CD4-positive, alpha-beta T cell (primary cell): ENCODE measurements around the gene CHST12. TPM values are rescaled to one million over a fixed set of nuclear protein-coding genes. Genes with fewer than 3 reads are reported as not detected.
"Not testable (repeated sequence)": the region's sequence is repeated elsewhere in the genome, so short reads cannot be mapped to it uniquely, and the experiment has no call there.

Source experiments
- ATAC-seq: fragments of 200-7000 bp; cut with Tn5 transposase; one replicate; pipeline ENCODE4 v1.10.0; 2022; ENCODE audit warnings: mild to moderate bottlenecking; ENCODE audit not compliant: poor library complexity
- CTCF ChIA-PET: fragments of 350-600 bp; sonication (Branson Sonifier 250); formaldehyde crosslinking; loops from one replicate; lab custom pipeline; 2021; ENCODE audit warnings: antibody characterized with exemption, inconsistent platforms; lab: Charles Lee
- POLR2A ChIA-PET: fragments of 350-600 bp; sonication (Branson Sonifier 250); formaldehyde crosslinking; loops from one replicate; lab custom pipeline; 2021; ENCODE audit warnings: antibody characterized with exemption, inconsistent platforms; lab: Charles Lee
- DNase-seq, 14 experiments: peaks; one replicate each; pipeline ENCODE4 v3.0.0-alpha.2; 2013 to 2020; ENCODE audit warnings: mixed read lengths in 2 of 14
- H3K27ac ChIP-seq, 2 donors: one replicate each; pipeline versions ENCODE4 v1.5.1 to v1.7.0; 2013; ENCODE audit warnings: low read length in 2 of 2, low read depth in 1 of 2, mild to moderate bottlenecking in 1 of 2
- H3K27me3 ChIP-seq, 2 experiments: 1 replicate in 1 of 2; 2 replicates in 1 of 2; pipeline versions ENCODE4 v1.6.1 to v1.7.0; 2013; ENCODE audit warnings: low read length in 2 of 2, control low read depth in 1 of 2, mild to moderate bottlenecking in 1 of 2, moderate library complexity in 1 of 2; ENCODE audit not compliant: insufficient read depth in 2 of 2, control insufficient read depth in 1 of 2
- H3K36me3 ChIP-seq: one replicate; pipeline ENCODE4 v1.6.1; 2013; ENCODE audit warnings: low read length, control low read depth; ENCODE audit not compliant: insufficient read depth
- H3K4me1 ChIP-seq: one replicate; pipeline ENCODE4 v1.6.1; 2013; ENCODE audit warnings: low read length, control low read depth; ENCODE audit not compliant: insufficient read depth
- H3K4me3 ChIP-seq: one replicate; pipeline ENCODE4 v1.5.1; 2013; ENCODE audit warnings: mild to moderate bottlenecking, low read length, moderate library complexity
- H3K9me3 ChIP-seq, 2 experiments: 1 replicate in 1 of 2; 2 replicates in 1 of 2; pipeline versions ENCODE4 v1.6.1 to v1.7.0; 2013; ENCODE audit warnings: low read length in 2 of 2, mild to moderate bottlenecking in 2 of 2, control low read depth in 1 of 2, moderate library complexity in 1 of 2; ENCODE audit not compliant: control insufficient read depth in 1 of 2, insufficient read depth in 1 of 2
- H3K27ac Mint-ChIP-seq: one replicate; pipeline ENCODE4 v1.8.0; 2020; ENCODE audit warnings: mixed read lengths
- H3K27me3 Mint-ChIP-seq: one replicate; pipeline ENCODE4 v1.8.0; 2021; ENCODE audit warnings: mixed read lengths
- H3K36me3 Mint-ChIP-seq: one replicate; pipeline ENCODE4 v1.8.0; 2021; ENCODE audit warnings: low read depth, mixed read lengths
- H3K4me1 Mint-ChIP-seq: one replicate; pipeline ENCODE4 v1.8.0; 2021; ENCODE audit warnings: low read depth, mixed read lengths
- H3K4me3 Mint-ChIP-seq: one replicate; pipeline ENCODE4 v1.8.0; 2020; ENCODE audit warnings: mild to moderate bottlenecking, mixed read lengths
- H3K9me3 Mint-ChIP-seq: one replicate; pipeline ENCODE4 v1.8.0; 2020; ENCODE audit warnings: mixed read lengths
- CTCF ChIP-seq: fragments of 200-600 bp; IDR thresholded peaks from one replicate; pipeline ENCODE4 v1.8.0; 2022; ENCODE audit warnings: antibody characterized with exemption, mild to moderate bottlenecking
- intact Hi-C, 2 experiments: fragments of 100-400 bp; cut with DNase I in 1 of 2; cut with micrococcal nuclease in 1 of 2; formaldehyde crosslinking; loops; one replicate each; pipeline versions ENCODE4 v1.15.1 to v1.9.0; 2023 to 2025; cut with DNase I, micrococcal nuclease
- total RNA-seq, 174 experiments: library from RNA in 2 of 174; stranded (reverse) in 2 of 174; gene quantifications; one replicate each; pipeline ENCODE4 v1.2.3 and lab custom pipeline; 2021 to 2026

Gene CHST12
- total RNA-seq, 2 experiments from 2014 or later: 6.6 to 8.6 TPM

- POLR2A ChIA-PET: interaction anchor here (1.3 kb wide), 1 partner anchor 10 kb away, joined by 4 read pairs; the partner anchor contains the start of gene CHST12
These were observed 9.3 kb downstream of the CHST12 start for GRCh38 chr7:2412587-2413201.

GRCh38 chr7:2416063-2416462 is 12.7 kb downstream of the CHST12 start:
- ATAC-seq (no peak), DNase-seq (no peak)
- H3K9me3 Mint-ChIP-seq: no peaks in the 10 kb centered on the region
- no peaks in the 10 kb centered on the region for H3K27me3 Mint-ChIP-seq
- H3K4me1 Mint-ChIP-seq: peaks cover 41% of the 10 kb centered on the region
- no peak for TF ChIP-seq CTCF
- Histone ChIP-seq H3K27me3 (no peaks in the 10 kb centered on the region), H3K4me3 (no peak overlapping the region), H3K9me3 (no peaks in the 10 kb centered on the region), H3K36me3 (peaks cover 3% of the 10 kb centered on the region), H3K27ac (no peak overlapping the region), H3K4me1 (peaks cover 29% of the 10 kb centered on the region)
- ChIA-PET POLR2A (interaction anchor here (1.1 kb wide), 1 partner anchor 10 kb away, joined by 3 read pairs; no protein-coding TSS in a partner anchor), CTCF (no interaction called here)
- intact Hi-C loops: no loop called here
- no peak overlapping the region for H3K4me3 Mint-ChIP-seq
- H3K36me3 Mint-ChIP-seq: peaks cover 7% of the 10 kb centered on the region
- H3K27ac Mint-ChIP-seq: no peak overlapping the region

More at GRCh38 chr7:2412587-2413201, 9.3 kb downstream of the CHST12 start:
- Mint-ChIP-seq H3K27ac (peak overlapping the region; percentile 5), H3K27me3 (no peaks in the 10 kb centered on the region), H3K9me3 (no peaks in the 10 kb centered on the region), H3K4me3 (no peak overlapping the region), H3K4me1 (peaks cover 64% of the 10 kb centered on the region), H3K36me3 (no peaks in the 10 kb centered on the region)
- CTCF ChIA-PET: interaction anchor here (0.7 to 1.1 kb wide), 2 partner anchors 65 to 200 kb away, joined by 3 read pairs; no protein-coding TSS in a partner anchor
- TF ChIP-seq CTCF: no peak
- Histone ChIP-seq H3K27me3 (no peaks in the 10 kb centered on the region), H3K36me3 (no peaks in the 10 kb centered on the region), H3K4me1 (peaks cover 49% of the 10 kb centered on the region), H3K4me3 (no peak overlapping the region), H3K27ac (no peak overlapping the region), H3K9me3 (no peaks in the 10 kb centered on the region)
- ATAC-seq: no peak
- DNase-seq: no peak
- intact Hi-C loops: no loop called here

- ChIA-PET POLR2A (interaction anchor here (1.1 kb wide), 1 partner anchor 11 kb away, joined by 3 read pairs; no protein-coding TSS in a partner anchor), CTCF (interaction anchor here (0.5 kb wide), 1 partner anchor 1230 kb away, joined by 3 read pairs; no protein-coding TSS in a partner anchor)
- Histone ChIP-seq H3K4me1 (peaks cover 24% of the 10 kb centered on the region), H3K36me3 (peaks cover 3% of the 10 kb centered on the region), H3K9me3 (no peaks in the 10 kb centered on the region), H3K27me3 (no peaks in the 10 kb centered on the region), H3K4me3 (no peak overlapping the region), H3K27ac (no peak overlapping the region)
- no peak overlapping the region for H3K27ac Mint-ChIP-seq
- no peaks in the 10 kb centered on the region for H3K27me3 Mint-ChIP-seq
- DNase-seq: no peak
- peaks cover 7% of the 10 kb centered on the region for H3K36me3 Mint-ChIP-seq
- ATAC-seq: no peak
- H3K4me3 Mint-ChIP-seq: no peak overlapping the region
- TF ChIP-seq CTCF: no peak
- peaks cover 40% of the 10 kb centered on the region for H3K4me1 Mint-ChIP-seq
- no peaks in the 10 kb centered on the region for H3K9me3 Mint-ChIP-seq
- intact Hi-C loops: no loop called here
These were observed 13.2 kb downstream of the CHST12 start for GRCh38 chr7:2416650-2417049.

GRCh38 chr7:2417178-2417577 is 13.8 kb downstream of the CHST12 start:
- ChIA-PET POLR2A (interaction anchor here (1.7 kb wide), 1 partner anchor 12 kb away, joined by 5 read pairs; no protein-coding TSS in a partner anchor), CTCF (interaction anchor here (0.5 kb wide), 1 partner anchor 1231 kb away, joined by 3 read pairs; no protein-coding TSS in a partner anchor)
- peaks cover 35% of the 10 kb centered on the region for H3K4me1 Mint-ChIP-seq
- H3K9me3 ChIP-seq, H3K4me3 Mint-ChIP-seq, intact Hi-C loops, H3K36me3 Mint-ChIP-seq, H3K27ac Mint-ChIP-seq, H3K36me3 ChIP-seq, H3K4me3 ChIP-seq, H3K27me3 ChIP-seq, H3K27ac ChIP-seq, H3K27me3 Mint-ChIP-seq, DNase-seq, H3K9me3 Mint-ChIP-seq, ATAC-seq: not testable (repeated sequence)
- H3K4me1 ChIP-seq: peaks cover 19% of the 10 kb centered on the region
